IMR-90 (cell line): ENCODE data around the gene KTI12. TPM values are rescaled to one million over a fixed set of nuclear protein-coding genes. Genes with fewer than 3 reads are reported as not detected.

ENCODE experiments used
- ATAC-seq: fragments of 200-7000 bp; cut with Tn5 transposase; 2 replicates; pipeline ENCODE4 v1.9.1; 2020; ENCODE audit warnings: low read depth, mild to moderate bottlenecking, moderate library complexity
- BruUV-seq: library from RNA; stranded (reverse); fragments of 400-500 nt; replicated peaks from 2 replicates; lab custom pipeline; 2021; lab: Mats Ljungman, UMichigan
- CTCF ChIA-PET: fragments of 300-600 bp; formaldehyde crosslinking; extraction: SDS; loops from one replicate; lab custom pipeline; 2021; ENCODE audit warnings: antibody characterized with exemption; lab: Yijun Ruan, JAX
- POLR2A ChIA-PET: fragments of 300-600 bp; sonication (Branson Sonifier 250); formaldehyde crosslinking; loops from one replicate; lab custom pipeline; 2022; ENCODE audit warnings: antibody characterized with exemption; ENCODE audit not compliant: unreplicated experiment; lab: Charles Lee
- DNase-seq: peaks from one replicate; pipeline ENCODE4 v3.0.0; 2013
- H2AFZ ChIP-seq: replicated peaks from 2 replicates; pipeline ENCODE3; 2013; ENCODE audit warnings: low read length, mild to moderate bottlenecking; ENCODE audit not compliant: poor library complexity
- H2AK5ac ChIP-seq: 2 replicates; pipeline ENCODE4 v1.6.1; 2013; ENCODE audit warnings: low read depth, low read length, inconsistent platforms
- H2AK9ac ChIP-seq: replicated peaks from 2 replicates; pipeline ENCODE3; 2013; ENCODE audit warnings: mild to moderate bottlenecking, low read depth, low read length, moderate library complexity; ENCODE audit not compliant: poor library complexity
- H2BK120ac ChIP-seq: 2 replicates; pipeline ENCODE4 v1.6.1; 2013; ENCODE audit warnings: low read depth, low read length, inconsistent platforms
- H2BK15ac ChIP-seq: 3 replicates; pipeline ENCODE4 v1.6.1; 2013; ENCODE audit warnings: low read depth, low read length, inconsistent platforms
- H2BK20ac ChIP-seq: 2 replicates; pipeline ENCODE4 v1.6.1; 2013; ENCODE audit warnings: low read depth, mild to moderate bottlenecking, inconsistent platforms, low read length, moderate library complexity
- H2BK5ac ChIP-seq: 2 replicates; pipeline ENCODE4 v1.6.1; 2013; ENCODE audit warnings: mild to moderate bottlenecking, low read depth, low read length, inconsistent platforms; ENCODE audit not compliant: poor library complexity, severe bottlenecking
- H3K14ac ChIP-seq: replicated peaks from 2 replicates; pipeline ENCODE4 v1.6.1; 2013; ENCODE audit warnings: low read depth, low read length, inconsistent platforms
- H3K18ac ChIP-seq: 2 replicates; pipeline ENCODE4 v1.6.1; 2013; ENCODE audit warnings: low read depth, low read length, control low read depth
- H3K23ac ChIP-seq: 2 replicates; pipeline ENCODE4 v1.6.1; 2013; ENCODE audit warnings: low read depth, low read length, inconsistent platforms
- H3K27ac ChIP-seq: 2 replicates; pipeline ENCODE4 v1.5.1; 2013; ENCODE audit warnings: mild to moderate bottlenecking, control low read depth, low read length; ENCODE audit not compliant: insufficient read depth
- H3K27me3 ChIP-seq: 2 replicates; pipeline ENCODE4 v1.6.1; 2013; ENCODE audit warnings: low read length; ENCODE audit not compliant: control insufficient read depth, insufficient read depth
- H3K36me3 ChIP-seq: 2 replicates; pipeline ENCODE4 v1.6.1; 2013; ENCODE audit warnings: low read length, mixed read lengths; ENCODE audit not compliant: control insufficient read depth, insufficient read depth
- H3K4ac ChIP-seq: 2 replicates; pipeline ENCODE4 v1.6.1; 2013; ENCODE audit warnings: low read depth, low read length, inconsistent platforms
- H3K4me1 ChIP-seq: 2 replicates; pipeline ENCODE4 v1.6.1; 2013; ENCODE audit warnings: low read length, mixed read lengths; ENCODE audit not compliant: control insufficient read depth, insufficient read depth
- H3K4me2 ChIP-seq: 2 replicates; pipeline ENCODE4 v1.6.1; 2013; ENCODE audit warnings: low read depth, mild to moderate bottlenecking, control low read depth, low read length, moderate library complexity
- H3K4me3 ChIP-seq: 2 replicates; pipeline ENCODE4 v1.5.1; 2013; ENCODE audit warnings: low read depth, mild to moderate bottlenecking, control low read depth, low read length, moderate library complexity; ENCODE audit not compliant: insufficient read depth
- H3K56ac ChIP-seq: 2 replicates; pipeline ENCODE4 v1.6.1; 2013; ENCODE audit warnings: low read length, inconsistent platforms; ENCODE audit not compliant: insufficient read depth; ENCODE audit errors: extremely low read depth
- H3K79me1 ChIP-seq, 2 experiments: 2 replicates each; pipeline ENCODE4 v1.6.1; 2013; ENCODE audit warnings: low read length in 2 of 2, inconsistent platforms in 1 of 2, low read depth in 1 of 2
- H3K9ac ChIP-seq: 2 replicates; pipeline ENCODE4 v1.6.1; 2013; ENCODE audit warnings: low read depth, low read length, control low read depth
- H3K9me1 ChIP-seq: 2 replicates; pipeline ENCODE4 v1.6.1; 2013; ENCODE audit warnings: low read length, inconsistent platforms; ENCODE audit not compliant: insufficient read depth
- H3K9me3 ChIP-seq: 2 replicates; pipeline ENCODE4 v1.6.1; 2013; ENCODE audit warnings: low read length; ENCODE audit not compliant: control insufficient read depth, insufficient read depth
- H4K20me1 ChIP-seq: 2 replicates; pipeline ENCODE4 v1.6.1; 2013; ENCODE audit warnings: low read length, inconsistent platforms; ENCODE audit not compliant: insufficient read depth
- H4K5ac ChIP-seq: 2 replicates; pipeline ENCODE4 v1.6.1; 2013; ENCODE audit warnings: mild to moderate bottlenecking, low read depth, low read length, control low read depth
- H4K8ac ChIP-seq, 2 experiments: 2 replicates each; pipeline ENCODE4 v1.6.1; 2013; ENCODE audit warnings: low read depth in 2 of 2, low read length in 2 of 2, control low read depth in 1 of 2, inconsistent platforms in 1 of 2
- H4K91ac ChIP-seq: 2 replicates; pipeline ENCODE4 v1.6.1; 2013; ENCODE audit warnings: low read depth, low read length, inconsistent platforms; ENCODE audit not compliant: insufficient read depth
- CEBPB ChIP-seq: IDR thresholded peaks from 2 replicates; pipeline ENCODE4 v1.6.1; 2012; ENCODE audit warnings: low read depth, low read length, improper control_type of control experiment
- CHD1 ChIP-seq: IDR thresholded peaks from 2 replicates; pipeline ENCODE4 v1.6.1; 2012; ENCODE audit warnings: low read depth, low read length, improper control_type of control experiment
- POLR2A ChIP-seq: IDR thresholded peaks from 2 replicates; pipeline ENCODE4 v1.6.1; 2012; ENCODE audit warnings: mild to moderate bottlenecking, low read depth, low read length
- RAD21 ChIP-seq: IDR thresholded peaks from 2 replicates; pipeline ENCODE4 v1.6.1; 2012; ENCODE audit warnings: low read length, improper control_type of control experiment
- USF2 ChIP-seq: fragments of 150-350 bp; IDR thresholded peaks from 2 replicates; pipeline ENCODE4 v1.6.1; 2017; ENCODE audit warnings: mild to moderate bottlenecking, antibody characterized with exemption, low read length, low read depth
- WGBS, 2 experiments: methylation state at CpG; one replicate each; pipeline versions ENCODE4 v1.1.5 to v1.1.7; 2013; ENCODE audit warnings: missing lambda C conversion rate in 2 of 2; ENCODE audit not compliant: insufficient read length in 1 of 2; ENCODE audit errors: extremely low coverage in 2 of 2; 5-methylcytosine and 5-hydroxymethylcytosine counted together
- dilution Hi-C: fragments of 300-500 bp; cut with HindIII; formaldehyde crosslinking; loops from one replicate; pipeline ENCODE4 v1.14.3; 2018; ENCODE audit warnings: low sequenced_read_pairs; ENCODE audit not compliant: unreplicated experiment
- in situ Hi-C: fragments of 300-500 bp; cut with MboI; formaldehyde crosslinking; loops from 3 replicates; pipeline ENCODE4 v1.14.3; 2019; ENCODE audit warnings: low sequenced_read_pairs, inconsistent platforms, mixed read lengths
- intact Hi-C: fragments of 100-400 bp; cut with micrococcal nuclease; formaldehyde crosslinking; loops from 2 replicates; pipeline ENCODE4 v1.10.0; 2022
- polyA plus RNA-seq, 3 experiments: library from polyadenylated mRNA; depleted of rRNA; stranded (reverse); fragments of >200 nt; gene quantifications; 2 replicates each; pipeline ENCODE4 v1.2.3, GENCODE V29; 2012; ENCODE audit warnings: low replicate concordance in 1 of 3
- total RNA-seq: library from RNA; depleted of rRNA; stranded (reverse); fragments of >200 nt; gene quantifications from 2 replicates; pipeline ENCODE4 v1.2.3, GENCODE V29; 2012
- TF ChIP-seq, protein P1 (sequence below): fragments of 150-350 bp; IDR thresholded peaks from 2 replicates; pipeline ENCODE4 v1.6.1; 2016; ENCODE audit warnings: low read depth, mild to moderate bottlenecking, low read length, moderate library complexity, borderline replicate concordance

KTI12 gene
- total and polyA plus RNA-seq, 2 of the 4 experiments (the other 2 are of a cell fraction): 15.2 to 16.3 TPM

DNA sequence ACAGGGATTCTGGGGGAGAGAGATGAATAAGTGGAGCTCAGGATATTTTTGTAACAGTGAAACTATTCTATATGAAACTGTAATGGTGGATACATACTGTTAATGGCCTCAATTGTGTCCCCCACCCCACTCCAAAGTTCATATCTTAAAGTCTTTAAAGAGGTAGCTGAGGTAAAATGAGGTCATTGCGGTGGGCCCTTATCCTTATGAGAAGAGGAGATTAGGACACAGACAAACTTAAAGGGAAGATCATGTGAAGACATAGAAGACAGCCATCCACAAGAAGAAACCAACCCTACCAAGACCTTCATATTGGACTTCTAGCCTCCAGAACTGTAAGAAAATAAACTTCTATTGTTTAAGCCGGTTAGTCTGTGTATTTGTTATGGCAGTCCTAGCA is 11.6 kb upstream of the KTI12 start:
- no peak overlapping the region for H4K91ac ChIP-seq
- no peak overlapping the region for H2BK5ac ChIP-seq
- peaks cover 11% of the 10 kb centered on the region for H3K36me3 ChIP-seq
- H3K4me3 ChIP-seq: no peak overlapping the region
- H2BK120ac ChIP-seq: no peak overlapping the region
- peaks cover 53 to 58% of the 10 kb centered on the region in 2 experiments for H3K79me1 ChIP-seq
- peaks cover 5% of the 10 kb centered on the region; the same call in 1 of the 2 replicates for H3K9me1 ChIP-seq
- in situ Hi-C loops: no loop called here
- no peak overlapping the region for H3K14ac ChIP-seq
- no TSS peak for BruUV-seq
- intact Hi-C loops: no loop called here
- no peak overlapping the region for H4K8ac ChIP-seq
- no peak overlapping the region for H3K18ac ChIP-seq
- H3K4me1 ChIP-seq: peaks cover 2% of the 10 kb centered on the region; the same call in 1 of the 2 replicates
- no peak overlapping the region for H2BK15ac ChIP-seq
- no peak for DNase-seq
- H2AK9ac ChIP-seq: no peak overlapping the region
- no CpG with 5 or more reads among the region's 2 CpGs for WGBS, 2 experiments
- no peak overlapping the region for H3K4me2 ChIP-seq
- dilution Hi-C loops: no loop called here
- H3K9ac ChIP-seq: no peak overlapping the region
- peaks cover 5% of the 10 kb centered on the region for H4K20me1 ChIP-seq
- no peak overlapping the region for H4K5ac ChIP-seq
- H3K27me3 ChIP-seq: no peaks in the 10 kb centered on the region
- CTCF ChIA-PET: no interaction called here
- POLR2A ChIA-PET: no interaction called here
- H3K27ac ChIP-seq: no peak overlapping the region
- no peak overlapping the region for H2AFZ ChIP-seq
- no peak overlapping the region for H3K4ac ChIP-seq
- TF ChIP-seq, protein P1, sequence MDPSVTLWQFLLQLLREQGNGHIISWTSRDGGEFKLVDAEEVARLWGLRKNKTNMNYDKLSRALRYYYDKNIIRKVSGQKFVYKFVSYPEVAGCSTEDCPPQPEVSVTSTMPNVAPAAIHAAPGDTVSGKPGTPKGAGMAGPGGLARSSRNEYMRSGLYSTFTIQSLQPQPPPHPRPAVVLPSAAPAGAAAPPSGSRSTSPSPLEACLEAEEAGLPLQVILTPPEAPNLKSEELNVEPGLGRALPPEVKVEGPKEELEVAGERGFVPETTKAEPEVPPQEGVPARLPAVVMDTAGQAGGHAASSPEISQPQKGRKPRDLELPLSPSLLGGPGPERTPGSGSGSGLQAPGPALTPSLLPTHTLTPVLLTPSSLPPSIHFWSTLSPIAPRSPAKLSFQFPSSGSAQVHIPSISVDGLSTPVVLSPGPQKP: no peak
- TF ChIP-seq USF2 (no peak), POLR2A (no peak), CHD1 (no peak), RAD21 (no peak), CEBPB (no peak)
- no peak for ATAC-seq
- H3K56ac ChIP-seq: no peak overlapping the region
- no peaks in the 10 kb centered on the region for H3K9me3 ChIP-seq
- no peak overlapping the region for H3K23ac ChIP-seq
- H2BK20ac ChIP-seq: no peak overlapping the region
- H2AK5ac ChIP-seq: no peak overlapping the region
